Fibroblast of lung (primary cell): ENCODE results near the gene ARHGDIA.

Source experiments
- CTCF ChIP-seq, 2 donors: IDR thresholded peaks in 1 of 2; conservative IDR thresholded peaks in 1 of 2; 1 replicate in 1 of 2; 2 replicates in 1 of 2; pipeline ENCODE4 v1.5.1; 2011 to 2012; ENCODE audit warnings: low read length in 2 of 2, control low read depth in 1 of 2, inconsistent platforms in 1 of 2, low read depth in 1 of 2, mild to moderate bottlenecking in 1 of 2
- EZH2 ChIP-seq: IDR thresholded peaks from 2 replicates; pipeline ENCODE4 v1.5.1; 2012; ENCODE audit warnings: low read length, control low read depth, mild to moderate bottlenecking; ENCODE audit errors: missing control alignments

DNA sequence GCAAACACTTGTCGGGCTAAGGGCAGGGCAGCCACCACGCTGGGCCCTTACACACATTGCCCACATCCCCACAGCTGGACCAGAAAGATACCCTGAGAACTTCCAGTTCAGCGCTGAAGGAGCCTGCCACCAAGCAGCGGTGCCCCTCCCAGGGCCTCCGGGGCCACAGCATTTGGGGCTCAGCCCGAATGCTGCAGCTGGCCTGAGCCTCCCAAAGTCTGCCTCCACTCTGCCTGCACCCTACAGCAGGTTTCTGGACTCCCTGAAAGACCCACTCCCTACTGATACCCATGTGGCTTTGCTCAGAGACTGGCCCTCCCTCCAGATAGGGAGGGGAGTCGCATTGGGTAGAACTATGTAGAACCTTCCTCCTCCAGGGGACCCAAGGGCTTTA is 39.6 kb downstream of the ARHGDIA start:
- TF ChIP-seq CTCF (conservative IDR thresholded peaks at IDR 0.05 in 1 of 2, IDR thresholded peaks at IDR 0.05 in 1 of 2; ENCODE audit: low read depth in 1 of 2, low read length in 2 of 2) (no peak), EZH2 (no peak)
